ENCODE data around the gene A3GALT2.
"Not testable (repeated sequence)": the region's sequence is repeated elsewhere in the genome, so short reads cannot be mapped to it uniquely, and the experiment has no call there.

The A3GALT2 gene

GRCh38 chr1:33292726-33293340 lies 28.1 kb downstream of the A3GALT2 start:
- no peak for DNase-seq (ENCODE audit: low read depth)

- DNase-seq (ENCODE audit: low read depth), result not testable (repeated sequence)
These were observed 30.3 kb downstream of the A3GALT2 start for GRCh38 chr1:33290615-33291014.

GRCh38 chr1:33289858-33290154 lies 31.1 kb downstream of the A3GALT2 start:
- DNase-seq (ENCODE audit: low read depth), result no peak

GRCh38 chr1:33288976-33289857 lies 31.7 kb downstream of the A3GALT2 start:
- no peak for DNase-seq (ENCODE audit: low read depth)

GRCh38 chr1:33287317-33287716 lies 33.6 kb downstream of the A3GALT2 start:
- no peak for DNase-seq (ENCODE audit: low read depth)

- DNase-seq (ENCODE audit: low read depth), result no peak
These were observed 34.3 kb downstream of the A3GALT2 start for GRCh38 chr1:33286451-33287185.

- no peak for DNase-seq (ENCODE audit: low read depth)
These were observed 36.8 kb downstream of the A3GALT2 start for GRCh38 chr1:33284049-33284448.

- DNase-seq (ENCODE audit: low read depth), result no peak
These were observed 38.1 kb downstream of the A3GALT2 start for GRCh38 chr1:33282791-33283190.

- DNase-seq (ENCODE audit: low read depth), result no peak
These were observed 39.2 kb downstream of the A3GALT2 start for GRCh38 chr1:33281554-33282303.

GRCh38 chr1:33280091-33280661 lies 40.7 kb downstream of the A3GALT2 start:
- no peak for DNase-seq (ENCODE audit: low read depth)

GRCh38 chr1:33277488-33278084 lies 43.3 kb downstream of the A3GALT2 start:
- DNase-seq (ENCODE audit: low read depth), result no peak

GRCh38 chr1:33276573-33277298 lies 44.2 kb downstream of the A3GALT2 start:
- DNase-seq (ENCODE audit: low read depth), result no peak

- DNase-seq (ENCODE audit: low read depth), result no peak
These were observed 45.0 kb downstream of the A3GALT2 start for GRCh38 chr1:33275706-33276572.

- DNase-seq (ENCODE audit: low read depth), result peak; percentile 98
These were observed 45.7 kb downstream of the A3GALT2 start for GRCh38 chr1:33275195-33275594.

GRCh38 chr1:33274446-33274845 lies 46.5 kb downstream of the A3GALT2 start:
- no peak for DNase-seq (ENCODE audit: low read depth)

- DNase-seq (ENCODE audit: low read depth), result no peak
These were observed 46.9 kb downstream of the A3GALT2 start for GRCh38 chr1:33273961-33274371.

GRCh38 chr1:33273406-33273805 lies 47.5 kb downstream of the A3GALT2 start:
- DNase-seq (ENCODE audit: low read depth), result no peak

GRCh38 chr1:33272930-33273329 lies 48.0 kb downstream of the A3GALT2 start:
- DNase-seq (ENCODE audit: low read depth), result no peak

GRCh38 chr1:33272509-33272908 lies 48.4 kb downstream of the A3GALT2 start:
- no peak for DNase-seq (ENCODE audit: low read depth)

All from CMK (cell line).